OCI-LY7 (cell line): ENCODE data around the gene PARD3B. TPM values are rescaled to one million over a fixed set of nuclear protein-coding genes. Genes with fewer than 3 reads are reported as not detected.

Source experiments
- BruUV-seq: library from RNA; stranded (reverse); fragments of 400-500 nt; replicated peaks from 2 replicates; lab custom pipeline; 2021; lab: Mats Ljungman, UMichigan
- CTCF ChIA-PET: fragments of 300-600 bp; sonication (Branson Sonifier 250); formaldehyde crosslinking; loops from one replicate; lab custom pipeline; 2022; ENCODE audit warnings: antibody characterized with exemption; ENCODE audit not compliant: unreplicated experiment; lab: Charles Lee
- POLR2A ChIA-PET: fragments of 300-600 bp; sonication (Branson Sonifier 250); formaldehyde crosslinking; loops from one replicate; lab custom pipeline; 2022; ENCODE audit warnings: antibody characterized with exemption; lab: Charles Lee
- DNase-seq: peaks from one replicate; pipeline ENCODE4 v3.0.0-alpha.2; 2015; ENCODE audit warnings: low spot score
- H2AFZ ChIP-seq: fragments of 200-600 bp; sonication (generic), shearing (Covaris generic); 2 replicates; pipeline ENCODE4 v1.6.1; 2014; ENCODE audit warnings: mild to moderate bottlenecking, antibody characterized with exemption, low read length, moderate library complexity
- H3K27ac ChIP-seq: fragments of 200-600 bp; sonication (generic); 2 replicates; pipeline ENCODE4 v1.5.1; 2014; ENCODE audit warnings: mixed run types, low read depth, mild to moderate bottlenecking, moderate library complexity, low read length, inconsistent platforms; ENCODE audit not compliant: poor library complexity, severe bottlenecking
- H3K36me3 ChIP-seq: fragments of 200-600 bp; sonication (generic); 2 replicates; pipeline ENCODE4 v1.6.1; 2014; ENCODE audit warnings: mild to moderate bottlenecking, antibody characterized with exemption, low read length, moderate library complexity, mixed read lengths; ENCODE audit not compliant: insufficient read depth
- H3K4me1 ChIP-seq: fragments of 200-600 bp; sonication (generic); 2 replicates; pipeline ENCODE4 v1.5.1; 2014; ENCODE audit warnings: mild to moderate bottlenecking, low read length; ENCODE audit not compliant: insufficient read depth, poor library complexity, severe bottlenecking
- H3K4me2 ChIP-seq: fragments of 200-600 bp; sonication (generic); 2 replicates; pipeline ENCODE4 v1.6.1; 2014; ENCODE audit warnings: mild to moderate bottlenecking, low read length
- H3K4me3 ChIP-seq: fragments of 200-600 bp; sonication (generic); 2 replicates; pipeline ENCODE4 v1.5.1; 2014; ENCODE audit warnings: mild to moderate bottlenecking, low read depth, low read length; ENCODE audit not compliant: poor library complexity, severe bottlenecking
- H3K79me2 ChIP-seq: fragments of 200-600 bp; sonication (generic); 2 replicates; pipeline ENCODE4 v1.6.1; 2016; ENCODE audit warnings: low read depth, mild to moderate bottlenecking, low read length, moderate library complexity, mixed read lengths; ENCODE audit not compliant: insufficient read depth
- H3K9me2 ChIP-seq: fragments of 200-600 bp; sonication (generic); 2 replicates; pipeline ENCODE4 v1.6.1; 2016; ENCODE audit warnings: mild to moderate bottlenecking, low read length, mixed read lengths; ENCODE audit not compliant: insufficient read depth
- H3K9me3 ChIP-seq: fragments of 200-600 bp; sonication (generic); 2 replicates; pipeline ENCODE4 v1.6.1; 2014; ENCODE audit warnings: mild to moderate bottlenecking, mixed run types, low read length, mixed read lengths
- H4K20me1 ChIP-seq: fragments of 200-600 bp; sonication (generic); 2 replicates; pipeline ENCODE4 v1.6.1; 2014; ENCODE audit warnings: mild to moderate bottlenecking, antibody characterized with exemption, low read length, moderate library complexity, mixed read lengths; ENCODE audit not compliant: insufficient read depth
- EZH2phosphoT487 ChIP-seq: fragments of 200-600 bp; sonication (generic); IDR thresholded peaks from 2 replicates; pipeline ENCODE4 v1.6.1; 2018; ENCODE audit warnings: low read depth, borderline replicate concordance, mild to moderate bottlenecking, mixed run types, antibody characterized with exemption, low read length, moderate library complexity, mixed read lengths
- intact Hi-C: fragments of 100-400 bp; cut with micrococcal nuclease; formaldehyde crosslinking; loops from one replicate; pipeline ENCODE4 v1.10.0; 2022; ENCODE audit not compliant: unreplicated experiment
- total RNA-seq, 2 experiments: library from RNA; depleted of rRNA in 1 of 2; stranded (reverse); fragments of >200 nt in 1 of 2; shearing (Covaris generic) in 1 of 2; gene quantifications; 2 replicates each; pipeline ENCODE4 v1.2.3, GENCODE V29; 2014 to 2022
- TF ChIP-seq, protein P1 (sequence below): fragments of 200-600 bp; sonication (generic); conservative IDR thresholded peaks from 2 replicates; pipeline ENCODE4 v1.5.1; 2014; ENCODE audit warnings: mild to moderate bottlenecking, antibody characterized with exemption, low read length, moderate library complexity, mixed read lengths

Gene PARD3B
- total RNA-seq, 2 experiments from 2014 or later = not detected

DNA sequence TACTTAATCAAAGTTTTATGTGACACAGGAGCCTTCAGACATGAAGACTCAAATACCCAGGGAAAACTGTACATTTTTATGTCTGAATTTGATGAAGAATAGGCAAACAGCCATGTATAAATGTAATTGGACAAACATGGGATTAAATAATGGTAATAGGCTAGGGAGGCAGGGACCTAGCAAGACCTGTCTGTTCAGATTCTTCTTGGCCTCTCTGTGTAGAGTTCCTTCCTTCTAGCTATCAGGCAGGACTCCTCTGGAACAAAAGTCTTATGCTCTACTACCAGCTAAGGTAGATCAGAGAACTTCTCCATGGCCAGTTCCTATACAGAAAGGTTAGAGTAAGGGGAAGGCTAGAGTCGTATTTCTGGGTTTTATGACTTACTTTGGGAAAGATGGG is 9.5 kb upstream of the PARD3B start:
- TF ChIP-seq, protein P1, sequence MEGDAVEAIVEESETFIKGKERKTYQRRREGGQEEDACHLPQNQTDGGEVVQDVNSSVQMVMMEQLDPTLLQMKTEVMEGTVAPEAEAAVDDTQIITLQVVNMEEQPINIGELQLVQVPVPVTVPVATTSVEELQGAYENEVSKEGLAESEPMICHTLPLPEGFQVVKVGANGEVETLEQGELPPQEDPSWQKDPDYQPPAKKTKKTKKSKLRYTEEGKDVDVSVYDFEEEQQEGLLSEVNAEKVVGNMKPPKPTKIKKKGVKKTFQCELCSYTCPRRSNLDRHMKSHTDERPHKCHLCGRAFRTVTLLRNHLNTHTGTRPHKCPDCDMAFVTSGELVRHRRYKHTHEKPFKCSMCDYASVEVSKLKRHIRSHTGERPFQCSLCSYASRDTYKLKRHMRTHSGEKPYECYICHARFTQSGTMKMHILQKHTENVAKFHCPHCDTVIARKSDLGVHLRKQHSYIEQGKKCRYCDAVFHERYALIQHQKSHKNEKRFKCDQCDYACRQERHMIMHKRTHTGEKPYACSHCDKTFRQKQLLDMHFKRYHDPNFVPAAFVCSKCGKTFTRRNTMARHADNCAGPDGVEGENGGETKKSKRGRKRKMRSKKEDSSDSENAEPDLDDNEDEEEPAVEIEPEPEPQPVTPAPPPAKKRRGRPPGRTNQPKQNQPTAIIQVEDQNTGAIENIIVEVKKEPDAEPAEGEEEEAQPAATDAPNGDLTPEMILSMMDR = no peak
- TF ChIP-seq EZH2phosphoT487 = no peak
- no peak overlapping the region for H3K4me2 ChIP-seq

DNA sequence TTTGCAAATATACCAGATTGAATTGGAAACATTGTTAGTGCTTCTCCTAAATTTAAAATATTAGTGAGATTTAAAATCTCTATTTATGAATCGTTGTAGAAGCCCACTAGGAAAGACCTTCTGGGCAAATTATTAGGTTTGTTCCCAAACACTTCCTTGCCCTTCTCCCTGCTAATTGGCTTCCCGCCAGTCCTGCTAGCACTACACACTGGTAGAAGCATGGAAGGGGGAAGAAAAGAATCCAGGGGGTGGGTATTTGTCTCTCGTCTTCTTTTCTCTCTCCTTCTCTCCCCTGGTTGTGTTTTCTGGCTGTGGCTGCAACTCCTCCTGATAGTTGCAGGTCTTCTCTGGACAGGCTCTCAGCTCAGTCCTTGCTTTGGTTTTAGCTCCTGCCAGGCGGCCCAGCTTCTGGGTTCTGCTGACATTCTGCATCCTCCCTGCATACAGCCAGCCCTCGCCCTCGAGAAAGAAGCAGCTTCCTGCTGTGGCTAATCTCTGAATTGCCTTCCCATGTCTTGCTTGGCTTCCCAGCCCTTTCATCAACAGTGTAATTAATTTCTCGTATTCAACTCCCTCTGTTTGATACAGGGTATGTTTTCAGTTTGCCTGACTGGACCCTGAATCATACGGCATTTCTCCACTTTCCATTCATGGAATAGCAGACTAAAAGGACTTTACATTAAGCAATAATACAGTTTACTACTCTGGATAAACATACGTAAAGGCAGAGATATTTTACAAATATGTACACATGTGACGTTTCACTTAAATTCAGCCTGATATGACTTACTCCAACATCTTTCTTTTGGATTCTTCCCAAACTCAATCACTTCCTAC is 6.9 kb upstream of the PARD3B start:
- Histone ChIP-seq H3K9me3 (no peaks in the 10 kb centered on the region), H3K79me2 (no peaks in the 10 kb centered on the region), H4K20me1 (no peaks in the 10 kb centered on the region), H3K4me3 (no peak overlapping the region), H3K36me3 (no peaks in the 10 kb centered on the region), H3K9me2 (no peaks in the 10 kb centered on the region), H3K4me1 (no peaks in the 10 kb centered on the region), H3K27ac (no peak overlapping the region), H3K4me2 (no peak overlapping the region), H2AFZ (no peak overlapping the region)
- CTCF ChIA-PET = no interaction called here
- DNase-seq = no peak
- TF ChIP-seq, protein P1 = no peak
- TF ChIP-seq EZH2phosphoT487 = no peak
- intact Hi-C loops = no loop called here
- POLR2A ChIA-PET = no interaction called here
- no TSS peak for BruUV-seq

More for the DNA sequence above, 9.5 kb upstream of the PARD3B start:
- no peaks in the 10 kb centered on the region for H3K9me2 ChIP-seq
- no peak overlapping the region for H3K4me3 ChIP-seq
- H3K9me3 ChIP-seq = no peaks in the 10 kb centered on the region
- no peak overlapping the region for H2AFZ ChIP-seq
- POLR2A ChIA-PET = no interaction called here
- H3K4me1 ChIP-seq = no peaks in the 10 kb centered on the region
- no peaks in the 10 kb centered on the region for H3K79me2 ChIP-seq
- no peak for DNase-seq
- H4K20me1 ChIP-seq = no peaks in the 10 kb centered on the region
- no peak overlapping the region for H3K27ac ChIP-seq
- BruUV-seq = no TSS peak
- CTCF ChIA-PET = no interaction called here
- intact Hi-C loops = no loop called here
- no peaks in the 10 kb centered on the region for H3K36me3 ChIP-seq

DNA sequence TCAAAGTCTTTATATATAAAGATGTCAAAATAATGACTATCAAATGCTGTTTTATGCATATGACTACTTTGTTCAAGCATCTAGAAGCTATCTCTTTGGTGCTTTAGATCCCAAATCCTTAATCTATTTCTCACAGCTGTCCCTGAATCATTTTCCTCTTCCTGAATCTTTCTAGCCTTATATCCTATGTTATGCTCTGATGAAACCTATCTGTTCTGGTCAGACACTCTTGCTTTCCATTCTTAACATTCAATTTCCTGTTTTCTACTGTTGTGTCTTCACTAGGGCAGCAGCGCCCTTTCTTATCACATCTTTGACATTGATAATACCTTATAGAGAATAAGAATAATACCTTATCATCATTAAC is 6.3 kb upstream of the PARD3B start:
- Histone ChIP-seq H3K36me3 (no peaks in the 10 kb centered on the region), H3K4me2 (no peak overlapping the region), H3K4me3 (no peak overlapping the region), H4K20me1 (no peaks in the 10 kb centered on the region), H3K79me2 (no peaks in the 10 kb centered on the region), H2AFZ (no peak overlapping the region), H3K9me3 (no peaks in the 10 kb centered on the region), H3K27ac (no peak overlapping the region), H3K9me2 (no peaks in the 10 kb centered on the region), H3K4me1 (no peaks in the 10 kb centered on the region)
- no peak for DNase-seq
- CTCF ChIA-PET = no interaction called here
- POLR2A ChIA-PET = interaction anchor here (0.7 kb wide), 2 partner anchors 445 to 651 kb away, joined by 3 read pairs; no protein-coding TSS in a partner anchor
- TF ChIP-seq, protein P1 = no peak
- TF ChIP-seq EZH2phosphoT487 = no peak
- intact Hi-C loops = no loop called here
- no TSS peak for BruUV-seq
